Colonic mucosa (tissue), 4 donors: ENCODE results near the gene NALF2. TPM values are rescaled to one million over a fixed set of nuclear protein-coding genes. Genes with fewer than 3 reads are reported as not detected.

Experiments
- DNase-seq: peaks from one replicate; pipeline ENCODE4 v3.0.0-alpha.2; 2020
- H3K27ac ChIP-seq: fragments of 200-600 bp; one replicate; pipeline ENCODE4 v1.8.0; 2021
- H3K27me3 ChIP-seq: fragments of 200-600 bp; one replicate; pipeline ENCODE4 v1.8.0; 2021
- H3K36me3 ChIP-seq: fragments of 200-600 bp; one replicate; pipeline ENCODE4 v1.8.0; 2021
- H3K4me1 ChIP-seq: fragments of 200-600 bp; one replicate; pipeline ENCODE4 v1.8.0; 2021; ENCODE audit warnings: mild to moderate bottlenecking
- H3K4me3 ChIP-seq: fragments of 200-600 bp; one replicate; pipeline ENCODE4 v1.8.0; 2021
- H3K9ac ChIP-seq, 2 donors: one replicate each; pipeline ENCODE4 v1.7.0; 2013; ENCODE audit warnings: control low read depth in 2 of 2, low read depth in 2 of 2, low read length in 2 of 2
- H3K9me3 ChIP-seq: fragments of 200-600 bp; one replicate; pipeline ENCODE4 v1.8.0; 2021
- intact Hi-C: fragments of 100-400 bp; cut with DNase I; formaldehyde crosslinking; loops from one replicate; pipeline ENCODE4 v1.14.1; 2022
- total RNA-seq, 2 donors: library from RNA; stranded (reverse); fragmentation: NEBNext Ultra II Directional in 1 of 2; extraction: Animal tissue kit (Norgen Biotek cat#: 25700) in 1 of 2; gene quantifications; one replicate each; pipeline ENCODE4 v1.2.1, GENCODE V29; 2021
- TF ChIP-seq, protein P1 (sequence below): fragments of 200-600 bp; IDR thresholded peaks from one replicate; pipeline ENCODE4 v1.8.0; 2022; ENCODE audit warnings: antibody characterized with exemption, mild to moderate bottlenecking
- donor health status: healthy.
- donor health status: DM: no; HTN: no; CAD: no.
- donor health status: DM: no; HTN: no; CAD: no.

The NALF2 gene
- total RNA-seq, 2 donors from 2014 or later: 0.66 to 0.72 TPM

GRCh38 chrX:69510137-69510715 is 6.1 kb downstream of the NALF2 start:
- Histone ChIP-seq H3K27me3 (no peaks in the 10 kb centered on the region), H3K27ac (no peak overlapping the region), H3K36me3 (no peaks in the 10 kb centered on the region), H3K4me1 (no peaks in the 10 kb centered on the region), H3K9ac (no peak overlapping the region), H3K4me3 (no peak overlapping the region), H3K9me3 (no peaks in the 10 kb centered on the region)
- intact Hi-C loops: no loop called here
- DNase-seq: no peak
- TF ChIP-seq, protein P1, sequence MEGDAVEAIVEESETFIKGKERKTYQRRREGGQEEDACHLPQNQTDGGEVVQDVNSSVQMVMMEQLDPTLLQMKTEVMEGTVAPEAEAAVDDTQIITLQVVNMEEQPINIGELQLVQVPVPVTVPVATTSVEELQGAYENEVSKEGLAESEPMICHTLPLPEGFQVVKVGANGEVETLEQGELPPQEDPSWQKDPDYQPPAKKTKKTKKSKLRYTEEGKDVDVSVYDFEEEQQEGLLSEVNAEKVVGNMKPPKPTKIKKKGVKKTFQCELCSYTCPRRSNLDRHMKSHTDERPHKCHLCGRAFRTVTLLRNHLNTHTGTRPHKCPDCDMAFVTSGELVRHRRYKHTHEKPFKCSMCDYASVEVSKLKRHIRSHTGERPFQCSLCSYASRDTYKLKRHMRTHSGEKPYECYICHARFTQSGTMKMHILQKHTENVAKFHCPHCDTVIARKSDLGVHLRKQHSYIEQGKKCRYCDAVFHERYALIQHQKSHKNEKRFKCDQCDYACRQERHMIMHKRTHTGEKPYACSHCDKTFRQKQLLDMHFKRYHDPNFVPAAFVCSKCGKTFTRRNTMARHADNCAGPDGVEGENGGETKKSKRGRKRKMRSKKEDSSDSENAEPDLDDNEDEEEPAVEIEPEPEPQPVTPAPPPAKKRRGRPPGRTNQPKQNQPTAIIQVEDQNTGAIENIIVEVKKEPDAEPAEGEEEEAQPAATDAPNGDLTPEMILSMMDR: no peak

DNA sequence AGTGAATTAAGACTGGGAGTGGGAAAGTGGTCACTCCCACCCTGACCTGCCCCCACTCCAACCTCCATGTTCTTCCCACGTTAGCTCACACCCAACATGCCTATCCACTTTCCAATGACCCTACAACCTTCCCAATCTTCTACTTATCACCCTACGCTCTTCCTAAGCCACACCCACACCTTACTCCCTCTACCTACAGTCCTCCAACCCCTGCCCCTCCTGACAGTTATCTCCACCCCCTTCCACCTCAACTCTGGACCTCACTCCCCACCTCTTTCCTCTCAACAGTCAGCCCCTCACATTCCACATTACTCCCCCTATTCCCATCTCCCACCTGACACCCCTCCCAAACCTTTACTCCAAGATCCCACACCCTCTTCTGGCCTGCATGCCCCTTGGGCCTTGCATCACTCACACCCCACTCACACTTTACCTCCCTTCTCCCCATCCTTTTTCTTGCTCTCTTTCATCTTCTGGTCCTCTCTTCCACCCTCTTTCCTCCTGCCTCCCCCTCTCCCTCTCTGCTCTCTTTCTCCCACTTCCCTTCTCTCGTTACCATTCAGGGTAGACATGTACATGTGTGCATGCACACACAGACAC is 6.9 kb downstream of the NALF2 start:
- no peak for DNase-seq
- TF ChIP-seq, protein P1: no peak
- Histone ChIP-seq H3K9me3 (no peaks in the 10 kb centered on the region), H3K27me3 (no peaks in the 10 kb centered on the region), H3K36me3 (no peaks in the 10 kb centered on the region), H3K9ac (no peak overlapping the region), H3K27ac (no peak overlapping the region), H3K4me1 (no peaks in the 10 kb centered on the region), H3K4me3 (no peak overlapping the region)
- intact Hi-C loops: no loop called here

GRCh38 chrX:69522052-69522451 is 17.9 kb downstream of the NALF2 start:
- Histone ChIP-seq H3K36me3 (no peaks in the 10 kb centered on the region), H3K27me3 (no peaks in the 10 kb centered on the region), H3K27ac (no peak overlapping the region), H3K9ac (no peak overlapping the region), H3K9me3 (no peaks in the 10 kb centered on the region), H3K4me3 (no peak overlapping the region), H3K4me1 (no peaks in the 10 kb centered on the region)
- DNase-seq: no peak
- TF ChIP-seq, protein P1: no peak
- intact Hi-C loops: no loop called here

DNA sequence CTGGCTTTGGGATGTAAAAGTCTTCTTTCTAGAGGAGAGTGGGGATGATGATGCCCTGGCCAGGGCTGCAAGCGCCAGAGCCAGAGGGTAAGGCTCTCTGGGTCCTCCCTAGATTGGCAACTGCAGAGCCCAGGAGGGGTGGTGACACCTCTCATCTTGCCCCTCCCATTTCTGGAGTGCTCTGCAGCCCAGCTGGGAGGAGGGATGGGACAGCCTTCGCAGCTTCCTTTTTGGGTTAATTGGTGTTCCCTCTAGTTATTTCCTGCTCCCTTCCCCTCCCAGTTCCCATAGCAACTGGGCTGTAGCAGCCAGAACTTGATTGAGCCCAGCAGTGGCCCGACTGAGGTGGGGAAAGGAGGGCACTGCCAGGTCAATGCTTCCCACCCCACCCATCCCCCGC is 19.2 kb downstream of the NALF2 start:
- no peaks in the 10 kb centered on the region for H3K9me3 ChIP-seq
- no peak overlapping the region for H3K9ac ChIP-seq
- H3K27ac ChIP-seq: no peak overlapping the region
- intact Hi-C loops: no loop called here
- no peaks in the 10 kb centered on the region for H3K36me3 ChIP-seq
- TF ChIP-seq, protein P1: no peak
- no peak for DNase-seq
- no peaks in the 10 kb centered on the region for H3K27me3 ChIP-seq
- no peaks in the 10 kb centered on the region for H3K4me1 ChIP-seq
- no peak overlapping the region for H3K4me3 ChIP-seq

DNA sequence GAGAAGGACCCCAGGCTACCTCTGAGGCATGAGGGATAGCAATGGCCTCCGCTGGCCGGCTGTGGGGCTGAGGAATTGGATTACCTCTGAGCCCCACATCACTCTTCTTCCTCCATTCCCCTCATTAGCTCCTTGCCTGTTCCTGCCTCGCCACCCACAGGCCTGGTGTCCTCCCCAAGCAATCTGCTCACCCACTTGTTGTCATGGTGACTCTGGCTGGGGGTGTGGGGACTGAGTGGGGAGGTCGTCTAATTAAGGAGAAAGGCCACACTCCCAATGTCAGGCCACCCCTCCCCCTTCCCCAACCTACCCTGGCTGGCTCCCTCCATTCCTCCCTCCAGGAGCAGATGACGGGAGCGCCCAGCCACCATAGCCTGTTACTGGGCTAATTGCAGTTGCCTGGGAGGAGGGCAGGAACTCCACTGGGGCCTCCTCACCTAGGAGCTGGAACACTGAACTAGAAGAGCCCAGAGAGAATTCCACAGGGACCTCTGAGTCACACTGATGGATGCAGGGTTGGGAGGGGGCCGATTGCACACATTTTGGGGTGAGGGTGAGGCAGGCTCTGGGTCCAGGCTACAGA is 20.7 kb downstream of the NALF2 start:
- H3K9me3 ChIP-seq: no peaks in the 10 kb centered on the region
- TF ChIP-seq, protein P1: no peak
- no peaks in the 10 kb centered on the region for H3K4me1 ChIP-seq
- no peak overlapping the region for H3K27ac ChIP-seq
- no peak overlapping the region for H3K4me3 ChIP-seq
- H3K36me3 ChIP-seq: no peaks in the 10 kb centered on the region
- intact Hi-C loops: no loop called here
- H3K9ac ChIP-seq: no peak overlapping the region
- no peak for DNase-seq
- no peaks in the 10 kb centered on the region for H3K27me3 ChIP-seq
